GM21723 (cell line): ENCODE data around the gene COPG2.

Experiments
- ATAC-seq: cut with Tn5 transposase; IDR thresholded peaks from one replicate; pipeline ENCODE4 v1.9.1; 2021; ENCODE audit warnings: mild to moderate bottlenecking, moderate library complexity; ENCODE audit not compliant: unreplicated experiment

Gene COPG2

DNA sequence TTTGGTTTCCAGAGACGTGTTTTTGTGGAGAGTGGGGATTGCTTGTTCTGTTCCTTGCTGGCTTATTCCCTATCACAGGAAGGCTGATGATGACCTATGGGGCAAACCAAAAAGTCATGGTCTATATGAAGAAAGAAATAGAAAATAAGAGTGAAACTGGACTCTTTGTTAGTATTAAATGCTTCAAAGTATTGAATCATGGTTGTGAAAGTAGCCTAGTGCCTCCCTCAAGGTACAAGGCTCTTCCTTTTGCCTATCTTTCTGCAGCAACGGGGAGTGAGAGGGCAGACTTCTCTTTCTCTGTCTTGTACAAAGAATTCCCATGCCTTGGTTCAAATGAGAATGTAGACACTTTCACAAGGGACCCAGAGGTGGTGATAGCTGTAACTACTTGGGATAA lies 167.6 kb downstream of the COPG2 start:
- no peak for ATAC-seq

DNA sequence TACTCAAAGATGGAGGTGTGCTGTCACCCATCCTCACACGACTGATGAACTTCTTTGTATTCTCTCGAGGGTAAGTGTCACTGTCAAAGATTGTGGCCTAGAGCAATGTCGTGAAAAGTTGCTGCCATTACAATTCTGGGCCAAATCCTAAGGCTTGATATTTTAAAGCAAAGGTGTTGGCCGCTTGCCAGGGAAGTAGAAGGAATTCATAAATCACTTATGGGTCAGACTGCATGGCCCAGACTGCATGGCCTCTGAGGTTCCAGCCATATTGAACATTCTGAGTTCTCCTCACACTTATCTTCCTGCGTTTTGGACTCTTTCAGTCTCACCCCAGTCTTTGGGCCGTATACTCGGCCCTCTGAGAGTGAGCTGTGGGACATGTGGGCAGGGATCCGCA lies 168.1 kb downstream of the COPG2 start:
- ATAC-seq = no peak

DNA sequence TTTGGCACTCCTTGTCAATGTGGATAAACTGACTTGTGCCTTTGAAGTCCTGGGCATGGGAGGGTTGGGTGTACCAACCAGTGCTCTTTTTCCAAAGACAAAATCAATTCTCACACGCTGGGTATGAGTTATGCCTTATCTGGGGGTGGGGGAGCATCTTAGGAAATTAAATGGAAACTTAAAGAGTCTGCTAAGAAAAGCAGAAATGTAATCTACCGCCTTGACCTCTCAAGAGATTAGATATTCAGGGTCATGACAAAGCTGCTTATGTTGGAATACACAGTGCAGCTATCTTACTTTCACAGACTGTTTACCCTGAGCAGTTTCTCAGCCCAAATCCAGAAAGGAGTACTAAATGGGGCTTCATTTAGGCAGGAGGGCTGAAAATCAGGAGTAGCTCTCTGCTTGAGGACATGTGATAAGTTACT lies 174.1 kb downstream of the COPG2 start:
- ATAC-seq = no peak

DNA sequence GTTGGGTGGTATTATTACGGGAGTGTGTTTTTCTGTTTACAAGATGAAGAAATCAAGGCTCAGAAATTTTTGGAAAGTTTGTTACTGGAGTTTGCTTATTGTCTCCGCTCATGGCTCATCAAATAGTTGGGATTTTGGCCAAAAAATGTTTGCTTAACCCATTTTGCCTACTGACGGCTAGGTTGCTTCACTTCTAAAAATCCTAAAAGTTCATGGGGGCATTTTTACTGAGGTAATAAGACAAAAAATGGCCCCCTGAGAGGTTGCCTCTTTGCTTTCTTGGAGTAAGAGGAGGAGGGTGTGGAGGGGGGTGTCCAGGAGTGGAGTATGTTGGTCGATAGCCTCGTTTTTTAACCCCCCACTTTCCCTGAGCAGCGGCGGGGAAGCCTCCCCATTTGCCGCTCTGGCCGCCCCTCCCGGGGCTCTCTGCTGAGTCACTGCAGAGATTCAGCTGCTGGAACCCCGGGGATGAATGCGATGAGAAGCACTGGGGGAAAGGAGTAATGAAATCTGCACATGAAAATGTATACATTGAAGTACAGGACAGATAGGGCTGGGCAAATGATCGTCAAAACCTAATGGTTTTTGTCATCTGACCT lies 175.2 kb downstream of the COPG2 start:
- ATAC-seq = no peak

DNA sequence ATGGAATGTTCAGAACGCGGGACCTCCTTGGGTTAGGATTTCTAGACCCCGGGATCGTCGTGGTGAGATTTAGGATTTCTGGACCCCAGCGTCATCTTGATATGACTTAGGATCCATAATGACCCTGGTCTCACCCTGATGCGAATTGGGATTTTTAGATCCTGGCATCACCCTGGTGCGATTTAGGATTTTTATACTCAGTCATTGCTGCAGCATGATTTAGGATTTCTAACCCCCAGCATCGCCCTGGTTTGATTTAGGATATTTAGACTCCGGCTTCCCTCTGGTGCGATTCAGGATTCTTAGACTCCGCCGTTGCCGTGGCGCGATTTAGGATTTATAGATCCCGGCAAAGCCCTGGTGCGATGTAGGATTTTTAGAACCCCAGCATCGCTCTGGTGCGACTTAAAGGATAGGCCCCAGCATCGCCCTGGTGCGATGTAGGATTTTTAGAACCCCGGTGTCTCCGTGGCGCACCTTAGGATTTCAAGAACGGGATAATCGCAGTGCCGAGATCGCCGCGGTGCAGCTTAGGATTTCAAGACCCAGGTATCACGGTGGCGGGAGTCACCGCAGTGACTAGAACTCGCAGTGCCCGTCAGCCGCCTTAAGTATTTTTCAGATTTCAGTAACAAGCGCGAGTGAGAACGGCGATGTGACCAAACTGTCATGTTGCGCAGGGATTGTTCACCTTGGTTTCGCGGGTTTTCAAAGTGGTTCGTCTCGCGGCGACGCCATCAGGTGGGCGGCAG lies 175.8 kb downstream of the COPG2 start:
- no peak for ATAC-seq

DNA sequence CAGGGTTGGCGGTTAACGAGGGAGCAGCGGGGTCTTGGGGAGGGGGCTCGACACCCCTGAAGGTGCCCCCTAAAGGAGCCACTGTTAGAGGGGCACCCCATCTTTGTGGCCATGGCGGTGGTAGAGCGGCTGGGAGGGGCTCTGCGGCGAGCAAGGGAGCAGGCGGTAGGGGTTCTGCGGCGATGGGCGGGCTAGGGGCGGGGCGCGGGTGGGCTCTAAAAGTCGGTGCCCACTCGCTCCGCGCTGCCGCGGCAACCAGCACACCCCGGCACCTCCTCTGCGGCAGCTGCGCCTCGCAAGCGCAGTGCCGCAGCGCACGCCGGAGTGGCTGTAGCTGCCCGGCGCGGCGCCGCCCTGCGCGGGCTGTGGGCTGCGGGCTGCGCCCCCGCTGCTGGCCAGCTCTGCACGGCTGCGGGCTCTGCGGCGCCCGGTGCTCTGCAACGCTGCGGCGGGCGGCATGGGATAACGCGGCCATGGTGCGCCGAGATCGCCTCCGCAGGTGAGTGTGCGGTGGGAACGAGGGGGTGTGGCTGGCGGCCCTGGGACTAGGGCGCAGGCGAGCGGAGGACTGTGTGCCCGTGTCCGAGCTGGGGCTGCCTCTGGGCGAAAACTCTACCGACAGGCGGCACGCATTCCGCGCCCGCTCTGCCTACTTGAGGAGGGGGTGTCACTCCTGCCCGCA lies 176.6 kb downstream of the COPG2 start, which contains the start of gene MEST:
MEST (plus strand) TSS at position 245 of the 682 bp plus-strand sequence; CDS start at position 474, 229 bp downstream.
- ATAC-seq = no peak

DNA sequence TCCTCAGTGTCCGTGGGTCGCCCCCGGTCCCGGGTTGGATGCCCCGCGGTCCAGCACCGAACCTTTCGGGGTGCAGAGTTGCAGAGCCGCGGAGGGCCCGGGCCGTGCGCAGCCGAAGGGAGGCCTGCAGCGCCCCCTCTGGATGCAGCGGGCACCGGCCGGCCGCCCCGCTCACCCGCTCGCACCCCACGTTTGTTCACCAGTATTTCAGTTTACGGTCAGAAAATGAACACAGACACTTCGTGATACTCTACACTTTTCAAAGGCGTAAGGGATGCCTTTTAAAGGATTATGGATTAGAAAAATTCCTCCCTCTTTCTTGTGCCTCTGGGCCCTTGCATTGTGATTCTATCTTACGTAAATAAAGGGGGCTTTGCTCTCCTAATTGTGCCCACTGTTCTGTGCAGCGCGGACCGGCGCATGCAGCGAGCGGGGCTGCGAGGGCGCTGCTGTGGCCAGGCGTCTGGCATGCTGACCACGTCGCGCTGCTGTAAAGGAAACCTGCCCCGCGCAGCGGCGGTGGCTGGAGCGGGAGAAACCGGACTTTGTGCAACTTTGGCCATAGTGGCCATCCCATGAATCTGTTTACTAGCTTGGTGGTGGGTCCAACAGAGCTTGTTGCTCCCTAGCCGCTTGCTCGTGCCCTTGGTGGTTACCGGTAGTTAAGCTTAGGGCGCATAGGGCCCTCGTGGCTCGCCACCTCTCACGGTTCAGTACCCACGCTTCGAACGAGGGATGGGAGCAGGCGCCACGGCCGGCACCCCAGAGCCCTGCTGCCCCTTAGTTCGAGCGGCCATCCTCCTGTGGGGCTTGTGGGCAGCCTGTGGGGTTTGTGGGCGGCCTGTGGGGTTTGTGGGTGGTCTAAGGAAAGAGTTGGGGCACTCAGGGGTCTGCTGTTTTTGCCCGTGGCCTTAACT lies 177.4 kb downstream of the COPG2 start:
- ATAC-seq = no peak

DNA sequence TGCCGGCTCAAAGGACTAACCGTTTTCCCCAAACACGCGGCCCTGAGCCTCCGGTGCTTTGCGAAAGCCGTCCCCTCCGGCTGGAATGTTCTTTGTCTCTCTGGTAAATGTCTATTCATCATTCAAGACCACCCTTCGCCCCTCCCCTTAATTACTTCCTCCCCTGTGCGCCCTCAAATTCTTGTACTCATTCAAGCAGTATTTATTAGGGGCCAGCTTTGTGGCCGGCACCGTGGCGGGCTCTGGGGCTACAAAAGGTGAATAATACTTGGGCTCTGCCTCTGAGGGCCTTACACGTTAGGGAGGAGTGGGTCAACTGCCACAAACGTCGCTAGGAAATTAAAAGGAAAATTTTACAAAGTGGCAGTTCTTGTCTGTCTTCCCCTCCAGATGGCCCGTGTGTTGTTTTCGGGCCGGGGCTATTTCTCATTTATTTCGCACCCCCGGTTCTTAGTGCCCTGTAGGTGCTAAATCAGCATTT lies 178.2 kb downstream of the COPG2 start:
- no peak for ATAC-seq

DNA sequence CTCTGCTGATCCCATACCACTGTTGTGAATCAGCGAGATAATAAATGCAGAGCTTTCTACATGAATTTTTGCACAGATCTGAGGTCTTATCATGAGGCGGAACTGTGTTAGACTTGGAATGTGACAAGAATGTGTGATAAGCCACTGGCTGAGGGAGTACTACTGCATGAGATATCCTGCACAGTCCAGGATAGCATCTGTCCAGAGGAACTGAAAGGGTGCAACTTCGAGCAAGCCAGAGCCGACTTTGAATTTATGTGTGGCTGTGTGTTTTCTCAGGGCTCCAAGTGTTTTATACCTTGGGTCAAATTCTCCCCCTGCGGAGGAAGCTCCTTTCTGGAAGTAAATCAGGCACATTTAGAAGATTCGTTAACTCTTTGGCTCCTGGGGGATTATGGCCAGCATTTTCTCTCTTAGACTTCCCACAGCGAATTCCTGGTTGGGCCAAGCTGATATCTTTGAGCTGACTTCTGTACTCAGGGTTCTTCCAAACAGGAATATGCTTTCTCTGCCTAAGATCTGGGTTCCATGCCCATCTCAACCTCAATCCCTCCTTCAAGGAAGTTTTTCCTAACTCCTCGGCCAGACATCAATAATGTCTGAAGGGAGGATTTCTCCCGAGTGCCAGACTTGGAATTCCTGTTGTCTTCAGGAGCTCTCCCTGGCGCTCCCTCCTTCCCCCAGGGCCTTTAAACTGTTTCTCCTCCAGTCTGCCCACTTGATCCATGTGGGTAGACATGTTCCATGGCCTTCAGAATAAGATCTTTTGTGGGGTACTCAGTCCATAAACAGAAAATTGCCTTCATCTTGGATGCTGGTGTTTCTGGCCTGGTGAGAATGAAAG lies 179.2 kb downstream of the COPG2 start:
- ATAC-seq = no peak

DNA sequence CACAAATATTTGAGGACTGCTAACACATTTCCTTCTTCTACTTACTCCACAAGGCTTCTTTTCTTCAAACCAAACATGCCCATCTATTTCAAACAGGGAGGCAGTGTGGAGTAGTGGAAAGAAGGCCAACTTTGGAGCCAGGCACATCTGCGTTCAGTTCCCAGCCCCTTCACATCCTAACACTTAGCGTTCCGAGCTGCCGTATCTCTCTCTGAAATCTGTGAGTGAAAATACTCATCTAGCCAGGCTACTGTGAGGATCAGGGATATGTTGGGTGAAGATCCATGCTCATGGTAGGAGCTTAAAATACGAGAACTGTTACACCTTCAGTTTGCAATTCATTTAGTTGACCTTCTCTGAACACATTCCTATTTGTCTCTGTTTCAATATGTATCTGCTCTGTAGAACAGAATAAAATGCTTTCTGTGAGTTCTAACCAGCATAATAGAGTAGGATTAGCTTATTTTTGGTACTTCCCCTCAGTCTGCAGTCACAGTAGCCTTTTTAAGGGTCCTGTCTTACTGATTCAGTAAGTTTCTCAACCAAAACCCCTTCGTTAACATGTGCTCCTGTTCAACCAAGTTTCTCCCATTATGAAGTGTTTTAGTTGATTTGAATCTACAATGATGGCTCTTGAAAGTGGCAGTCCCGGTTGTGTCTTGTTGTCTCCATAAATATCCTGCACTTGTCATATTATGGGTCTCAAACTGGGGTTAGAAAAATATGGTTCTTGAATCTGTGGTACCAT lies 180.0 kb downstream of the COPG2 start:
- no peak for ATAC-seq

DNA sequence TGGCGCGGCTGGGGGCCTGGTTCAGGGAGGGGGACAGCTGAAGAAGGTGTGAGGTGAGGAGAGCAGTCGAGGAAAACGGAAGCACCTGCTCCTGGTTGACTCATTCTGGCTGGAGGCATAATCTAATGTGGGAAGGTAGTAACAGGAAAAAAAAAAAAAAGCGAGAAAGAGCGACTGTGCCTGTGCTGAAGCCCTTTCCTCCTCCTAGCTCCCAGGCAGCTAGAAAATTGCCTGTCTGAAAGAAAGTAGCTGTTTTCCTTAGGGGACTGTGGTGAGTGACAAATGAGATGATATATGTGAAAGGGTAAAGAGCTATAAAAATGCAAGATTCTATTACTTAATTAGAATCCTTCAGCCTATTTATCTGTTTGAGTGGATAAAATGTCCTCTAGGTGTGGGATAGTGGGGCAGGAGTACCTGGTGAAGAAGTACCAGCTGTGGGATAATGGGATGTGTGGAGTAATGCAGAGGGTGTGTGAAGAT lies 181.6 kb downstream of the COPG2 start:
- ATAC-seq = no peak

DNA sequence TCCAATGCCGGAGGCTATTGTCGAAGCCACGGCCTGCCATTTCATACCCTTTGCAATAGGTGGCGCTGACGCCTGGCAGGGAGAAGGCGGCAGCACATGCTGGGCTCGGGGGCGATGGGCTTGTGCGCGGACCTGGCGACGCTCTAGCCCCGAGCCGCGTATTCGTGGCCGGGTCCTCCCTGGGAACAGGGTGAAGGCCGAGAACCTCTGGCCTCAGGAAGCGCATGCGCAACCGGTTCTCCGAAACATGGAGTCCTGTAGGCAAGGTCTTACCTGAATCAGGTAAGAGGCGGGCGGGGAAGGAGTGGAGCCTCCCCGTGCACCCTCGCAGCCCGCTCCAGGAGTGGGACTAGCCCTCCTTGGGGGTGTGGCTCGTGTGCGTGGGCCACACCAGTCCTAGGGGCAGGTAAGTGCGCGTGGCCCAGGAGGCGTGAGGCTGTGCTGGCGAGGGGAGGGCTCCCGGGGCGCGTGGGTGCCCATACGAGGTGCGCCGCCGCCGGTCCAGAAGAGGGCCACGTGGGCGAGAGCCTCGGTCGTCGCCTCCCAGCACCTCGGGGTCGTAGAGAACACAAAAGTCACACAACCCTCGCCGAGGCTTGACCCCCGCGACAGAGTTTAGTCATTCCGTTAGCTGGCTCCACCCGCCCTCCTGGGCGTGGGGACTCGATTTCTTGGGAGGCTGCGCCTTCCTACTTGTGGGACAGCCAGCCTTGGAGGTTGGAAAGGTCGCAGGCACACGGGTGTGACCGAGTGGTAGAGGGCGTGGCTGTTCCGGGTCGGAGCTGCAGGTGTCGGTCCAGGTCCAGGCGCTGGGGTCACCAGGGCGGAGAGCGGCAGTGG lies 182.2 kb downstream of the COPG2 start:
- ATAC-seq = peak; percentile 46

DNA sequence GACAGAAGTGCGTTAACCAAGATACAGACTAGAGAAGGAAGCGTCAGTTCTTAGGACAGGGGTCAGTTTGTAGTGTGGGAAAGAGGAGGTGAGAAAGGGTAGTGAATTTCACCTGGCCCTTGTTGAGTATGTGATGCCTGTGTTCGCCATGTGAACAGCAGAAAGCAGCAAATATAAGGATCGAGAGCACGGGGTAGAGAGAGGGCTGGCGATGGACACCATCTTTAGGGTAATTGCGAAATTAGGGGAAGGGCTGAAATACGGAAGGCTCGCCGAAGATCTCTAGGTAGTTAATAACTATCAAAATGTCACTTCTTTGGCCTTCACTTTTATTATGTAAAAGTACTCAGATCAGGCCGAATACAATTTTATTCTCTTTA lies 182.8 kb downstream of the COPG2 start:
- ATAC-seq = no peak

DNA sequence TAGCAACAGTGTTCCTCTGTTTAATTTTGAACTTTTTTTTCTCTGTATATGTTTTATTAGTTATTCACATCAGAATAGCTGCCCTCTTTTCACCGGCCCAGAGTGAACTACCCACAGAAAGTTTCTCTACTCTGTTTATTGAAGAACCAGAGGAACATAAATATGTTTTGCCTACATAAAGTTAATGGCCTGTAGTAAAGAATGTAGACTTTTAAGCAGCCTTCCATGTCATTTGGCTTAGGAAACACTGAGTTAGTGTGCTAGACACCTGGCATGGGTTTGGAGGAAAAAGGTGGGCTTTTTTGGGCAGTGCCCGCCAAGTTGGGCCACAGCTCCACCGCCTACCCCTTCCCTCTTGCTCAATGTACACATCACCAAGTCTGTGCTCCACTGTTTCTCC lies 185.5 kb downstream of the COPG2 start:
- ATAC-seq = no peak

DNA sequence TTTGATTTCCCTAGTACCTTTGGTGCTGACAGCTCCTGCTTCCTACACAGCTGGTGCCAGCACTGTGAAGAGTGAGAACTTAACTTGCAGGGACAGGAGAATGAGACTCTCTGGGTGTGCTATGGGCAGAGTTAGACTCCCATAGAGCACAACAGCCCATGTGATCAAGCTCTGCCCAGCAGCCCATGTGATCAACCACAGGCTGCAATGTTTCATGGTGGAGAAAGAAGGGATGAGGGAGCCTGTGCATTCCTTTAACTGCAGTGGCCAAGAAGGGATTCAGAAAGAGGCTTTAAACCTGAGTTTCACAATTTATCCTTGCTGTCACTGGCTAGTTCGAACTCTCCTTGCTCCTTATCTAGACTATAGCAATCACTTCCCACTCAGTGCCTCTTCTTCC lies 186.7 kb downstream of the COPG2 start:
- ATAC-seq = no peak

DNA sequence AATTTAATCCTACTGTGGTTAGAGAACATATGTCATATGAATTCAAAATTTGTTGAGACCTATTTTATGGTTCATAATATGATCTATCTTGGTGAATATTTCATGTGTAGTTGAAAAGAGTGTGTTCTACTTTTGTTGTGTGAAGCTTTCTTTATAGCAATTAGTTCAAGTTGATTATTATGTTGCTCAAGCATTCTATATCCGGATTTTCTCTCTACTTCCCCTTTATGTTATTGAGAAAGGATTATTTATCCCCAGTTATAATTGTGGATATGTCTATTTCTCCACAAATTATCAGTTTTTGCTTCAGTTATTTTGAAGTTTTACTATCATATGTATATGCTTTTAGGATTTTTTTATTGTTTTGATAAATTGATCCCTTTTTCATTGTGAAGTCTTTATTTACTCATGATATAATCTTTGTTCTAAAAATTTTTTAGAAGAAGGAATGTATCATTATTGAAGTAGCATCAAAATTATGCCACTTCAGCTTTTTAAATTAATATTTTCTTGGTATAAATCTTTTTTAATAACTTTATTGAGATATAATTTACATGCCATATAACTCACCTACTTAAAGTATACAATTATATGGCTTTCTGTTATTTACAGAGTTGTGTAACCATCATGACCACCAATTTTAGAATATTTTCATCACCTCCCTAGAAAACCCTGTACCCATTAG lies 188.7 kb downstream of the COPG2 start:
- no peak for ATAC-seq

DNA sequence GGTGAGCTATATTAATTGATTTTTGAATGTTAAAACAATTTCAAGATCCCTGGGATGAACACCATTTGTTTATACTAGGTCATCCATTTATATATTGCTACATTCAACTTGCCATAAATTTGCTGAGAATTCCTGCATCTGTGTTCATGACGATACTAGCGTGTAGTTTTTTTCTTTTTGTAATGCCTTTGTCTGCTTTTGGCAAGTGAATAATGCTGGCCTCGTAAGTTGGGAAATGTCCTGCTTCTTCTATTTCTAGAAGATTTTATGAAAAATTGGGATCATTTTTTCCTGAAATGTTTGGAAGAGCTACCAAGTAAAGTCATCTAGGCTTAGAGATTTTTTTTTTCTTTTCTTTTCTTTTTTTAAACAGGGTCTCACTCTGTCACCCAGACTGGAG lies 189.6 kb downstream of the COPG2 start:
- no peak for ATAC-seq
